ENCODE measurements around the gene CTNNA1. TPM values are rescaled to one million over a fixed set of nuclear protein-coding genes. Genes with fewer than 3 reads are reported as not detected.
"Not testable (repeated sequence)": the region's sequence is repeated elsewhere in the genome, so short reads cannot be mapped to it uniquely, and the experiment has no call there.

The CTNNA1 gene
- total RNA-seq, 1 donor from 2014 or later, result 282 TPM

- Mint-ChIP-seq H3K4me1 (no peaks in the 10 kb centered on the region), H3K4me3 (no peak overlapping the region), H3K9me3 (no peaks in the 10 kb centered on the region), H3K27me3 (ENCODE audit: low read depth) (no peaks in the 10 kb centered on the region), H3K27ac (ENCODE audit: unreplicated experiment) (no peak overlapping the region), H3K36me3 (ENCODE audit: low read depth) (no peaks in the 10 kb centered on the region)
- DNase-seq (ENCODE audit: low read depth, low spot score), result no peak
- TF ChIP-seq CTCF (conservative IDR thresholded peaks at IDR 0.05), result no peak
These were observed 8.0 kb upstream of the CTNNA1 start for GRCh38 chr5:138745268-138745667.

- DNase-seq (ENCODE audit: low read depth, low spot score), result no peak
- Mint-ChIP-seq H3K4me1 (peaks cover 10% of the 10 kb centered on the region), H3K27me3 (ENCODE audit: low read depth) (no peaks in the 10 kb centered on the region), H3K27ac (ENCODE audit: unreplicated experiment) (no peak overlapping the region), H3K9me3 (no peaks in the 10 kb centered on the region), H3K4me3 (peak overlapping the region; percentile 22), H3K36me3 (ENCODE audit: low read depth) (no peaks in the 10 kb centered on the region)
- TF ChIP-seq CTCF (conservative IDR thresholded peaks at IDR 0.05), result no peak
These were observed 4.6 kb upstream of the CTNNA1 start for GRCh38 chr5:138748630-138749081.

- Mint-ChIP-seq H3K36me3 (ENCODE audit: low read depth) (peaks cover 14% of the 10 kb centered on the region), H3K4me1 (peaks cover 28% of the 10 kb centered on the region), H3K4me3 (peak overlapping the region; percentile 89)
- not testable (repeated sequence) for DNase-seq (ENCODE audit: low read depth, low spot score); H3K27me3 Mint-ChIP-seq (ENCODE audit: low read depth); H3K27ac Mint-ChIP-seq (ENCODE audit: unreplicated experiment); H3K9me3 Mint-ChIP-seq
These were observed 1.9 kb upstream of the CTNNA1 start for GRCh38 chr5:138751344-138751743.

- Mint-ChIP-seq H3K27ac (ENCODE audit: unreplicated experiment) (no peak overlapping the region), H3K36me3 (ENCODE audit: low read depth) (peaks cover 25% of the 10 kb centered on the region), H3K27me3 (ENCODE audit: low read depth) (no peaks in the 10 kb centered on the region), H3K4me1 (peaks cover 36% of the 10 kb centered on the region), H3K4me3 (peak overlapping the region; percentile 89), H3K9me3 (peaks cover 7% of the 10 kb centered on the region)
- no peak for DNase-seq (ENCODE audit: low read depth, low spot score)
- TF ChIP-seq CTCF (conservative IDR thresholded peaks at IDR 0.05), result no peak
These were observed 779 bp upstream of the CTNNA1 start for GRCh38 chr5:138752341-138752950.

GRCh38 chr5:138753794-138754698 is 821 bp downstream of the CTNNA1 start:
- H3K4me1 Mint-ChIP-seq, result peaks cover 39% of the 10 kb centered on the region
- peaks cover 11% of the 10 kb centered on the region for H3K9me3 Mint-ChIP-seq
- peak overlapping the region; percentile 14 for H3K27ac Mint-ChIP-seq (ENCODE audit: unreplicated experiment)
- peak; percentile 42 for DNase-seq (ENCODE audit: low read depth, low spot score)
- H3K36me3 Mint-ChIP-seq (ENCODE audit: low read depth), result peaks cover 38% of the 10 kb centered on the region
- TF ChIP-seq CTCF (conservative IDR thresholded peaks at IDR 0.05), result no peak
- H3K4me3 Mint-ChIP-seq, result peak overlapping the region; percentile 87
- no peaks in the 10 kb centered on the region for H3K27me3 Mint-ChIP-seq (ENCODE audit: low read depth)

- Mint-ChIP-seq H3K27ac (ENCODE audit: unreplicated experiment) (no peak overlapping the region), H3K9me3 (peaks cover 11% of the 10 kb centered on the region), H3K36me3 (ENCODE audit: low read depth) (peaks cover 44% of the 10 kb centered on the region), H3K4me3 (peak overlapping the region; percentile 87), H3K27me3 (ENCODE audit: low read depth) (no peaks in the 10 kb centered on the region), H3K4me1 (peaks cover 39% of the 10 kb centered on the region)
- TF ChIP-seq CTCF (conservative IDR thresholded peaks at IDR 0.05), result no peak
- no peak for DNase-seq (ENCODE audit: low read depth, low spot score)
These were observed 1.5 kb downstream of the CTNNA1 start for GRCh38 chr5:138754699-138755057.
